Coronary artery (tissue), 2 donors: ENCODE measurements around the gene C1QTNF6.

ENCODE experiments used
- DNase-seq: peaks from one replicate; pipeline ENCODE4 v3.0.0-alpha.2; 2017; ENCODE audit warnings: low spot score
- H3K27ac ChIP-seq, 2 donors: fragments of 200-600 bp; sonication (generic); one replicate each; pipeline ENCODE4 v1.5.1; 2016 to 2019
- H3K4me3 ChIP-seq: fragments of 200-600 bp; sonication (generic); 2 replicates; pipeline ENCODE4 v1.5.1; 2016; ENCODE audit warnings: mild to moderate bottlenecking, moderate library complexity
- CTCF ChIP-seq: fragments of 200-600 bp; sonication (generic); IDR thresholded peaks from one replicate; pipeline ENCODE4 v1.5.1; 2019; ENCODE audit warnings: antibody characterized with exemption

The C1QTNF6 gene

GRCh38 chr22:37213218-37213855 lies 25.3 kb upstream of the C1QTNF6 start:
- H3K27ac ChIP-seq: no peak overlapping the region
- H3K4me3 ChIP-seq: no peak overlapping the region
- no peak for TF ChIP-seq CTCF
- no peak for DNase-seq

- no peak for DNase-seq
- H3K27ac ChIP-seq: no peak within 1 kb of the TSS
- no peak for TF ChIP-seq CTCF
- H3K4me3 ChIP-seq: no peak within 1 kb of the TSS
Measured at GRCh38 chr22:37212174-37212906, 24.3 kb upstream of the C1QTNF6 start, which contains the start of gene SSTR3. Gene SSTR3, minus strand, starts transcription at chr22:37212477. Its CDS starts 4,674 bp downstream, at chr22:37207803.

GRCh38 chr22:37211866-37212173 lies 23.8 kb upstream of the C1QTNF6 start:
- Histone ChIP-seq H3K27ac (no peak overlapping the region), H3K4me3 (no peak overlapping the region)
- no peak for DNase-seq
- no peak for TF ChIP-seq CTCF

- H3K4me3 ChIP-seq: no peak overlapping the region
- H3K27ac ChIP-seq: no peak overlapping the region
- TF ChIP-seq CTCF: no peak
- DNase-seq: no peak
Measured at GRCh38 chr22:37211075-37211865, 23.2 kb upstream of the C1QTNF6 start.

- no peak for DNase-seq
- Histone ChIP-seq H3K27ac (no peak overlapping the region), H3K4me3 (no peak overlapping the region)
- no peak for TF ChIP-seq CTCF
Measured at GRCh38 chr22:37210041-37210803, 22.2 kb upstream of the C1QTNF6 start.

- Histone ChIP-seq H3K27ac (no peak overlapping the region), H3K4me3 (no peak overlapping the region)
- no peak for DNase-seq
- no peak for TF ChIP-seq CTCF
Measured at GRCh38 chr22:37209140-37209845, 21.2 kb upstream of the C1QTNF6 start.
